HepG2 (cell line): Measurements from ENCODE around the gene LEAP2. TPM values are rescaled to one million over a fixed set of nuclear protein-coding genes. Genes with fewer than 3 reads are reported as not detected.

Source experiments
- AGO1 ChIP-seq: fragments of 200-400 bp; formaldehyde crosslinking; IDR thresholded peaks from 2 replicates; pipeline ENCODE4 v1.6.1; 2017; ENCODE audit warnings: mild to moderate bottlenecking, low read depth, low read length, moderate library complexity; ENCODE audit not compliant: poor library complexity, severe bottlenecking
- DBP ChIP-seq: sonication (generic); formaldehyde crosslinking; IDR thresholded peaks from 2 replicates; pipeline ENCODE4 v1.4.0; 2020; ENCODE audit warnings: missing genetic modification reagents; ENCODE audit errors: not compliant biosample characterization
- FOXK2 ChIP-seq: fragments of 450-650 bp; IDR thresholded peaks from 2 replicates; pipeline ENCODE4 v1.6.1; 2016
- HDAC1 ChIP-seq: sonication (generic); formaldehyde crosslinking; IDR thresholded peaks from 2 replicates; pipeline ENCODE4 v1.5.1; 2020; ENCODE audit warnings: mild to moderate bottlenecking, missing genetic modification reagents
- KLF15 ChIP-seq: sonication (generic); formaldehyde crosslinking; IDR thresholded peaks from 2 replicates; pipeline ENCODE4 v1.8.1; 2023; ENCODE audit warnings: borderline replicate concordance, mild to moderate bottlenecking, inconsistent platforms, missing genetic modification reagents, mixed read lengths
- NR2F6 ChIP-seq, 2 experiments: IDR thresholded peaks; 2 replicates each; pipeline ENCODE4 v1.6.1; 2016; ENCODE audit warnings: antibody characterized with exemption in 1 of 2, mild to moderate bottlenecking in 1 of 2
- POLR2A ChIP-seq, 2 experiments: IDR thresholded peaks; 2 replicates each; pipeline ENCODE4 v1.6.1; 2011; ENCODE audit warnings: low read depth in 2 of 2, low read length in 2 of 2, mild to moderate bottlenecking in 1 of 2, moderate library complexity in 1 of 2; ENCODE audit not compliant: insufficient read depth in 1 of 2
- SKI ChIP-seq: fragments of 450-650 bp; IDR thresholded peaks from one replicate; pipeline ENCODE4 v1.6.1; 2018; ENCODE audit warnings: mild to moderate bottlenecking; ENCODE audit not compliant: partially characterized antibody
- TCF7 ChIP-seq: sonication (generic); IDR thresholded peaks from 2 replicates; pipeline ENCODE4 v1.6.1; 2016; ENCODE audit warnings: antibody characterized with exemption, low read depth
- ZBTB43 ChIP-seq: sonication (generic); formaldehyde crosslinking; conservative IDR thresholded peaks from 2 replicates; pipeline ENCODE4 v1.4.0; 2020; ENCODE audit warnings: missing genetic modification reagents
- ZBTB44 ChIP-seq: sonication (generic); formaldehyde crosslinking; IDR thresholded peaks from 2 replicates; pipeline ENCODE4 v1.4.0; 2020; ENCODE audit warnings: missing genetic modification reagents
- ZNF205 ChIP-seq: IDR thresholded peaks from 2 replicates; pipeline ENCODE4 v1.6.1; 2018; ENCODE audit warnings: missing biosample characterization, missing genetic modification reagents
- ZNF256 ChIP-seq: sonication (generic); formaldehyde crosslinking; conservative IDR thresholded peaks from 2 replicates; pipeline ENCODE4 v1.4.0; 2020; ENCODE audit warnings: missing genetic modification reagents
- ZNF546 ChIP-seq: sonication (generic); formaldehyde crosslinking; conservative IDR thresholded peaks from 2 replicates; pipeline ENCODE4 v1.8.1; 2023; ENCODE audit warnings: mild to moderate bottlenecking, missing genetic modification reagents
- ZNF598 ChIP-seq: sonication (generic); formaldehyde crosslinking; IDR thresholded peaks from 2 replicates; pipeline ENCODE4 v1.5.1; 2020; ENCODE audit warnings: mild to moderate bottlenecking, missing genetic modification reagents, borderline replicate concordance
- ZNF629 ChIP-seq: sonication (generic); formaldehyde crosslinking; conservative IDR thresholded peaks from 2 replicates; pipeline ENCODE4 v1.5.0; 2020; ENCODE audit warnings: missing genetic modification reagents
- ZNF639 ChIP-seq: conservative IDR thresholded peaks from 2 replicates; pipeline ENCODE4 v1.6.1; 2018; ENCODE audit warnings: missing genetic modification reagents
- ZNF703 ChIP-seq: sonication (generic); formaldehyde crosslinking; IDR thresholded peaks from 2 replicates; pipeline ENCODE4 v1.5.1; 2020; ENCODE audit warnings: missing genetic modification reagents, mild to moderate bottlenecking, moderate library complexity, borderline replicate concordance
- polyA plus RNA-seq, 8 experiments: library from polyadenylated mRNA; depleted of rRNA in 3 of 8; stranded (reverse) in 7 of 8; unstranded in 1 of 8; fragments of >200 nt; fragmentation: Illumina TruSeq in 4 of 8; extraction: Trizol in 4 of 8; gene quantifications; 2 replicates each; pipeline versions ENCODE4 v1.2.1 to v1.2.3, GENCODE V29; 2011 to 2016; ENCODE audit warnings: low read depth in 4 of 8, missing spikeins in 1 of 8, mixed read lengths in 1 of 8; ENCODE audit not compliant: insufficient read depth in 1 of 8
- total RNA-seq, 5 experiments: library from RNA; depleted of rRNA; stranded (reverse); fragments of >200 nt; fragmentation: Illumina TruSeq; extraction: Trizol; gene quantifications; 2 replicates each; pipeline ENCODE4 v1.2.3, GENCODE V29; 2016; ENCODE audit warnings: low read depth in 1 of 5
- TF ChIP-seq, protein P1 (sequence below): sonication (generic); formaldehyde crosslinking; IDR thresholded peaks from 2 replicates; pipeline ENCODE4 v1.9.0; 2022; ENCODE audit warnings: missing genetic modification reagents, mild to moderate bottlenecking, borderline replicate concordance
- TF ChIP-seq, protein P2 (sequence below): sonication (generic); formaldehyde crosslinking; IDR thresholded peaks from 2 replicates; pipeline ENCODE4 v1.4.0; 2020; ENCODE audit warnings: missing genetic modification reagents

The LEAP2 gene
- total and polyA plus RNA-seq, 2 of the 13 experiments (the other 11 are each of a cell fraction or from before 2014, with no cell fraction given): 23.9 to 51.9 TPM

DNA sequence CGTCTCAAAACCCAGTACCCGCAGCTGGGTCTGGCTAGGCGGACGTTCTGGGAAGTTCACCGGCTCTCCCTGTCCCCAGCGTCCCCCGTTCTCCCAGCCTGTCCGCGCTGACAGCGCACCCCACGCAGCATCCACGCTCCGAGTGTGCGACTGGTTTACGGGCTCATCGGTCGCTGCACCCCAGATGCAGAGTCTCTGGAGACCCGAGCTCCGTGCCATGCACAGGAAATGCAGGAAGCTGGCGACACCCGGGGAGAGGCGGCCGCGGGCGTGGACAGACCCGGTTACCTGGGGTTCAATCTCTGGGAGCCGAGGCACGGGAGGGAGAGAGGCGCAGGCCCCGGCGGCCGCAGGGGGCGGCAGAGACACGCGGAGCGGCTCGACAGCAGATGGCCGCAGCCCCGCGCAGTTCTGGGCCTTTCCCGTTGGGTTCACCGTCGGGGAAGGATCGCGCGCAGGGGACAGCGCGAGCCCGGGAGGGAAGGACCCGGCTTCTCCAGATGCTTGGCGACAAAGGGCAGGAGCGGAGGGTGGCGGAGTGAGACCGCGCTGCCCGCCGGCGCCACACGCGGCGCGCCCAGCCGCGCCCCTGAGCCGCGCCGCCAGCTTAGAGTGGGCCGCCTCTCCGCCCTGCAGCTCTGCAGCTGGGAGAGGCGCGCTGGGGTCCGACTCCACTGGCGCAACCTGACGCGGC lies 43.6 kb upstream of the LEAP2 start (continued):
- TF ChIP-seq DBP (CRISPR knock-in tag): no peak
- 0 out of 2 replicates have a peak, but pooled peaks have one; percentile 30 for TF ChIP-seq ZBTB43
- peak; percentile 87; the same call in 1 of the 2 replicates for TF ChIP-seq ZNF546 (CRISPR knock-in tag)
- 0 out of 2 replicates have a peak, but pooled peaks have one; percentile 55 for TF ChIP-seq ZNF639 (CRISPR knock-in tag)
- TF ChIP-seq ZNF205 (CRISPR knock-in tag): 0 out of 2 replicates have a peak, but pooled peaks have one; percentile 20
- peak; percentile 77; the same call in 1 of the 2 replicates for TF ChIP-seq ZNF598 (CRISPR knock-in tag)
- no peak for TF ChIP-seq NR2F6 (IDR thresholded peaks at IDR 0.05)
- TF ChIP-seq NR2F6 (CRISPR knock-in tag; IDR thresholded peaks at IDR 0.05): no peak
- peak; percentile 54 for TF ChIP-seq AGO1
- peak; percentile 36 for TF ChIP-seq SKI
- peak in 1 of 2 experiments; percentile 47; a peak in 1 of 4 replicates for TF ChIP-seq POLR2A (IDR thresholded peaks at IDR 0.05; ENCODE audit: insufficient read depth in 1 of 2, low read depth in 2 of 2, low read length in 2 of 2)
- TF ChIP-seq TCF7: no peak
- TF ChIP-seq KLF15 (CRISPR knock-in tag): 0 out of 2 replicates have a peak, but pooled peaks have one; percentile 68
- peak; percentile 62; the same call in 1 of the 2 replicates for TF ChIP-seq HDAC1 (CRISPR knock-in tag)
- peak; percentile 43; the same call in 1 of the 2 replicates for TF ChIP-seq ZNF629 (CRISPR knock-in tag)
- TF ChIP-seq, protein P1, sequence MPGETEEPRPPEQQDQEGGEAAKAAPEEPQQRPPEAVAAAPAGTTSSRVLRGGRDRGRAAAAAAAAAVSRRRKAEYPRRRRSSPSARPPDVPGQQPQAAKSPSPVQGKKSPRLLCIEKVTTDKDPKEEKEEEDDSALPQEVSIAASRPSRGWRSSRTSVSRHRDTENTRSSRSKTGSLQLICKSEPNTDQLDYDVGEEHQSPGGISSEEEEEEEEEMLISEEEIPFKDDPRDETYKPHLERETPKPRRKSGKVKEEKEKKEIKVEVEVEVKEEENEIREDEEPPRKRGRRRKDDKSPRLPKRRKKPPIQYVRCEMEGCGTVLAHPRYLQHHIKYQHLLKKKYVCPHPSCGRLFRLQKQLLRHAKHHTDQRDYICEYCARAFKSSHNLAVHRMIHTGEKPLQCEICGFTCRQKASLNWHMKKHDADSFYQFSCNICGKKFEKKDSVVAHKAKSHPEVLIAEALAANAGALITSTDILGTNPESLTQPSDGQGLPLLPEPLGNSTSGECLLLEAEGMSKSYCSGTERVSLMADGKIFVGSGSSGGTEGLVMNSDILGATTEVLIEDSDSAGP (CRISPR knock-in tag): peak; percentile 82
- TF ChIP-seq ZBTB44 (CRISPR knock-in tag): no peak
- TF ChIP-seq ZNF703 (CRISPR knock-in tag): peak; percentile 37; the same call in 1 of the 2 replicates
- no peak for TF ChIP-seq FOXK2
- 0 out of 2 replicates have a peak, but pooled peaks have one; percentile 49 for TF ChIP-seq ZNF256
- TF ChIP-seq, protein P2, sequence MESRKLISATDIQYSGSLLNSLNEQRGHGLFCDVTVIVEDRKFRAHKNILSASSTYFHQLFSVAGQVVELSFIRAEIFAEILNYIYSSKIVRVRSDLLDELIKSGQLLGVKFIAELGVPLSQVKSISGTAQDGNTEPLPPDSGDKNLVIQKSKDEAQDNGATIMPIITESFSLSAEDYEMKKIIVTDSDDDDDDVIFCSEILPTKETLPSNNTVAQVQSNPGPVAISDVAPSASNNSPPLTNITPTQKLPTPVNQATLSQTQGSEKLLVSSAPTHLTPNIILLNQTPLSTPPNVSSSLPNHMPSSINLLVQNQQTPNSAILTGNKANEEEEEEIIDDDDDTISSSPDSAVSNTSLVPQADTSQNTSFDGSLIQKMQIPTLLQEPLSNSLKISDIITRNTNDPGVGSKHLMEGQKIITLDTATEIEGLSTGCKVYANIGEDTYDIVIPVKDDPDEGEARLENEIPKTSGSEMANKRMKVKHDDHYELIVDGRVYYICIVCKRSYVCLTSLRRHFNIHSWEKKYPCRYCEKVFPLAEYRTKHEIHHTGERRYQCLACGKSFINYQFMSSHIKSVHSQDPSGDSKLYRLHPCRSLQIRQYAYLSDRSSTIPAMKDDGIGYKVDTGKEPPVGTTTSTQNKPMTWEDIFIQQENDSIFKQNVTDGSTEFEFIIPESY (CRISPR knock-in tag): no peak
